Activated T-helper 9 cell treated with anti-CD3 and anti-CD28 coated beads, Interleukin-2, amount 50 U/mL, for 16 hours (primary cell): ENCODE results near the gene COL4A6.

ENCODE experiments used
- DNase-seq: peaks from one replicate; pipeline ENCODE4 v3.0.0-alpha.2; 2020; ENCODE audit warnings: low read depth

The COL4A6 gene

DNA sequence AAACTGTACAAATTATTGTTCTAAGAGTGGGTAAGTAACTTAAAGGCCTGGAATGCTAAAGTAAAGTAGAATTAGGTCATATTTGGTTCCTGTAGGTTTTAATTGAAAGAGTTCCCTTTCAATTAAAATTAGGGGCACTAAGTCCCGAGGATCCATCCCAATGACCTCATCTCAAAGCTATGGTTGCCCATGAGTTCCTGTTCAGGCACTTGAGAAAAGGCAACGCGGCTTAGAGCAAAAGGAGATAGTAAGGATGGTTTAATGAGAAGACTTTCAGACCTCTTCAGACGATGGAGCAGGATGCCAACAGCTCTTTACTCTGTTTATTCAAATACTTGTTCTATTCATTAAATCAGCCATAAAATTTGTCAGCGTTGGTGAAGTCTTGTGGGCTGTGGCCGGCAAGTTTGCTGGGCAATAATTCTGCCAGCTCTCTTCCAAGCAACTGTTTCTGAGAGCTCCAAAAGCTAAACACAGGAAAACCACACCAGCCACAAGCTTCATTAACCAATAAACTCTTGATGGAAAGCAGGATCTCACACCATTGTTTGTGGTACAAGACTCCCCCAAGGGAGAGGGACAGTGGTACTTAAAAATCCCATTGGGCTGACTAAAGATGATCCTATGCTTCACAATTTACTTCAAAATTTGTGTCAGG lies 167.4 kb downstream of the COL4A6 start:
- DNase-seq: no peak

DNA sequence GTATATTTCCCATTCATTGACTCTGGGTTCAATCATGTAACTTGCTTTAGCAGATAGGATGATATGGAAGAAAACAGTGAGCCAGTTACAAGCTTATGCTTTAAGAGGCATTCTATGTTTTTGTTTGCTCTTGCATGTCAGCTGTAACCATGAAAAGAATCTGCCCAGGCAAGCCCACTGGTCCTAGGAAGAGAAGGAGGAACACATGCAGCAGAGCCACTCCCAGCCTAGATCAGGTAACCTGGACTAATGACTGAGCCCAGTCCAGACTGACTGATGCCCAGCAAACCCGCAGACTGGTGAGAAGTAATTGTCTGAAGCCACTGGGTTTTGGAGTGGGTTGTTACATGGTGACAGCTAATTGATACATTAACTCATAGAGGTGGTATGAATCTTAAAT lies 167.9 kb downstream of the COL4A6 start:
- DNase-seq: no peak

DNA sequence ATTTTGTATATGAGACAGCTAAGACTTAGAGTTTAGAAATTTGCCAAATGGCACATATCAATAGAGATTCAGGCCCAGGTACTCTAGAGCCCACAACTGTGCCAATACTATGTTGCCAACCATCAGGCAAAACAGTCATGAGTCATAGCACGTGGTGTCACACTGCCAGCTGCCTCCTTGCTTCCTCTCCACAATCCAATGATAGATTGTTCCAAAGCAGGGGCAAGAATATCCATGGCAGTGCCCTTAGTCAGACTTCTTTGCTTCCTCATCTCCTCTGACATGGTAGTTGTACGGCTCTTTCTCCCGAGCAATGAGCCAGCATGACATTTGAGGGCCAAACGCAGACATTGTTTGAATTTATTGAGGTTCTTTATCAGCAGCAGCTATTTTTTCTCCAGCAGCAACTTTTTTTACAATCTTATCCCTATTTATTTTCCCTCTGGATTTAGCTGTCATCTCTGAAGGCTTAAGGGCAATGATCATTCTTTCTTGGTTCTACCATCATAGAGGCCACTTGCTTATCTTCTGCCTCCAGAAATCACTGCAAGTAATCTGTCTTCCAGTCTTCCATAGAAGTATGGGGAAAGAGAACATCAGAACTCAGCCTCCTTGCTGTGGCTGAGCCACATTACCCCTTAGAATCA lies 169.7 kb downstream of the COL4A6 start:
- DNase-seq: no peak

GRCh38 chrX:108267557-108267956 lies 170.7 kb downstream of the COL4A6 start:
- DNase-seq: no peak

- no peak for DNase-seq
Observed at GRCh38 chrX:108264376-108264775, 173.8 kb downstream of the COL4A6 start.

GRCh38 chrX:108261549-108262203 lies 176.5 kb downstream of the COL4A6 start:
- no peak for DNase-seq

DNA sequence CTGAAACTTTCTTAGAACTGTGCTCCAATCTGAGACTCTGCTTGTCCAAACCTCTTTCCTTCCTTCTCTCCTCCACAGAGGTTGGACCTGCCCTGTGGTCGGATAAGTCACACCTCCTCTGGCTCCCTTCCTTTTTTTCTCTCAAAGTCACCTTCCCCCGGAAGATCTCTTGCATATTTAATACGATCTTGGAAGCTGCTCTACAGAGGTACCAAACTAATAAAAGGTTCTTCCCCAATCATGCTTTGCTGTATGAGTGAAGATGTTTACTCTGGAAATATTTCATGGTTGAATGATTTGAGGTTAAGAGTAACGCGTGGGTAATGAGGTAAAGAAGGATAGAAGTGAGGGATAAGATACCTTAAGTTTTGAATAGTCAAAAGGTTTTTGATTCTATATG lies 180.7 kb downstream of the COL4A6 start:
- DNase-seq: no peak

- no peak for DNase-seq
Observed at GRCh38 chrX:108254636-108255035, 183.6 kb downstream of the COL4A6 start.

DNA sequence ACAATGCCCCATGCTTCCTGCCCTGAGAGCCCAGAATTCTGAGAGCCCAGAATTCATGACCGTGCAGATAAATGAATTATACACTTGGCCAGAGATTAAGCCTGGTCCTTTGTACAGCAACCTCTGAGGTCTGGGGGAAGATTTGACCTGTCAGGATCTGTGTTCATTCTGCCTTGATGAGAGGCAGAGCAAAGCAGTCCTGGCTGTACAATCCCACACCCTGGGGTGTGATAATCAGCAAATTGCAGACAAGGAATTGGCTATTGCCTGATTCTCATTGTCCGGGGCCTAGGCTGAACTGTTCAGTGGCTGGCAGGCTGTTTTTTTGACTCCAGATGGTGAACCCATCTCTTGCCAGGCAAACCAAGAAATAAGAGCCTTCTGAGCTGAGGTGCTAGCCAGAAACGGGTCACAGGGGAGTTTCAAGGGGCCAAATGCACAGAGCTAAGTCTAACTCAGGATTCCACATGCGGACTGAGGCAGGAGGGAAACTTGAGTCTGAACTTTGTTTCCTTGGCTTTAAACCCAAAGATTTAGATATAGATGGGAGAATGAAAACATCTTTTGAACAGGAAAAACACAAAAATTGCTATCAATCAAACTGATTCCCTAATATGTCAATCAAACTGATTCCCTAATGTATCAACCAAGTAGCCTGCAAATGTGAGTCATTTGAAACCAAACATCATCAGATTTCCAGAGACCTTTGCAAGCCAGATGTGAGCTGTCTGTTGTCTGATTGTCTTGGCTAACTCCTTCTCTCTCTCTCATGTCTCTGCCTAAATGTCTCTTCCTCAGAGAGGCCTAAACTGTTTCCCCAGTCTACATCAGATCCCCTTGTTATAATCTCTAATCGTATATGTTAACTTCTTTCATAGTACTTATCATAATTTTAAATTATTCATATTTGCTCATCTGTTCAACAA lies 187.3 kb downstream of the COL4A6 start:
- no peak for DNase-seq

DNA sequence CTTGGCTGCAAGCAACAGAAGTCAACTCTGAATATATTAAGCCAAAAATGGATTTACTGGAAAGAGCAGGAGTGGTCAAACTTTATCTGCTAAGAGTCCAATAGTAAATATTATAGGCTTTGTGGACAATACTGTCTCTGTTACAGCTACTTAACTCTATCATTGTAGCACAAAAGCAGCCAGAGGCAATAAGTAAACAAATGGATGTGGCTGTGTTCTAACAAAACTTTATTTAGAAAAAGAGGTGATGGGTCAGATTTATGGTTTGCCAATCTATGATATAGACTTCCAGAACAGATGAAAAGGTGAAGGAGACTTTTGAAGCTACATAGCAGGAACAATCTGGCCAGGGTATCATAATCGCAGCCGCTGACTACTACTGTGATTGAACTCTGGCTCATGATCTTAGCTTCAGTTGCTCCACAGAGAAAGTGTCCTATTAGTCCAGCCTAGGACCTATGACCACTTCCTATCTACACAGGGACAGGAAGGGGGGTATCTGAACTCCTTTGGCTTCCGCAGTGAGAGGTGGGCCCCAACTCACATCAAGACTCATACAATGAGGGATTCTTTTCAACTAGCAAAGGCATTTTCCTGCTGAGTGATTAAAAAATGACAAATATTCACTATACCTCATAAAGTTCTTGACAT lies 191.8 kb downstream of the COL4A6 start:
- no peak for DNase-seq

DNA sequence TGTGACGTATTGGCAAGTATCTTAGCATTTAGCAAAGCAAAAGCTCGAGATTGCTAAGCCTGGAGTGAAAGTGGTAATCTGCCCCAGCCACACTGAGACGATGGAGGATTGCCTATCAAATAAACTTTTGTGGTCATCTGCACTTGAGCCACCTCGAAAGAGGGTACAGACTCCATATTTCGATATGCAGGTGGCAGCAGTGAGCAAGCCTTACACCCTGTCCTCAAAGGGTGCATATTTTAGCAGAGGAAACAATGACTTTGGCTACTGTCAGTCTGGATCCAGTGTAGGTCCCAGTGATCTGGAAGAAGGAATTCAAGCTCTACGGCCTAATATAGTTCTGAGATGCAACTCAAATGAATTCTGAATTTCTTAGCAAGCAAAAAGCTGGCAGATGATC lies 192.8 kb downstream of the COL4A6 start:
- no peak for DNase-seq

GRCh38 chrX:108235986-108236385 lies 202.2 kb downstream of the COL4A6 start:
- no peak for DNase-seq

GRCh38 chrX:108230574-108230973 lies 207.6 kb downstream of the COL4A6 start:
- DNase-seq: no peak

DNA sequence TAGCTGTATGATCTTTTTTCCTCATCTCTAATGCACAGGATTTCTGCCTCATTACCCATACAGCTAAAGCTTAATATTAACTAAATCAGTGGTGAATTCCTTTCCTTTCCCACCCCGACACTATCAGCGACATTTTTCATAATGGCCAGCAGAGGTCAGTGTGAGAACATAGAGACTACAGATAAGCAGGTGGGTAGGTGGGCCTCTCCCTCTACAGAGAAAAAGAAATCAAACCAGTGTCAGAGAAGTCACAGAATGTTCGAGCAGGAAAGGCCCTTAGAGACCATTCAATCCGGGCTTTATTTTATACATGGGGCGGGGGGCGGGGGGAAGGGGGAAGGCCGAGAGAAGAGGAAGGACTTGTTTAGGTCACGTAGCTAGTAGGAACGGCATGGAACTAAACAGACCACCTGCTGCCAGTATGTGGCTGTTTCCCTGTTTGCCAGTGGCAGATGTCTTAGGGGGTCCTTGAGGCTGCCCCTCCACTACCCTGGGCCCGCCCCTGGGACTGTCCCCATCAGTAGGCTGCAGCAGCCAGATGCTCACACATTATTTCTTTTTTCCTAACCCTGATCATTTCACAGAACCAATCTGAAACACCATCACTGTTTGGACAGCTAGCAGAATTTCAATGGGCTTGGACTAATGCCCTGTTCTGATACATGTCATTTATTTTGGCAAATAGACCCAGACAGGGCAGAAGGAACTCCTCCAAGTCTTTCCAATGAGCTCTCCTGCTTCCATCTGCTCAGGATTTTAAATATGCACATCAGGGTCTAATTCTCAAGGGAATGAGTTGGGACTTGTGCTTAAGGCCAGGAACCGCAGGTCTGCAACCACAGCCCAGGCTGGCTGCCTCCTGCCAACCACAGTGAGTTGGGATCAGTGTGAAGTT lies 213.2 kb downstream of the COL4A6 start:
- no peak for DNase-seq

DNA sequence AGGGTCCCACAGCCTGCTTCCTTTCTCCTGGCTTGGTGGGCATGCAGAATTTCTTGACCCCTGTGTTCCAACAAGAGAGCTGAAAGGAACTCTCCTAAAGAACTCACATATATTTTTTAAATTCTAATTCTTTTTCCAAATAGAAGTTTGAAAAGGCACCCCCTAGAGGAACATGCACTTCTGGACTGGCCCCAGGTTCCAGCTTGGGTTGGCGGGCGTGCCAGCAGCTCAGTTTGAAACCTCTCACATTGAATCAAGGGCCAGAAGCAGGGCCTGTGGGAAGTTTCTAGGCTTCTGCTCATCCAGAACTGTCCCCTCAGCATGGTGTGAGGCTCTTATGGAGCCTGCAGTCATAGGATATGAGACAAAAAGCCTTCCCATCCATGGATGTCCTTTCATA lies 214.0 kb downstream of the COL4A6 start:
- DNase-seq: no peak

- no peak for DNase-seq
Observed at GRCh38 chrX:108223585-108223984, 214.6 kb downstream of the COL4A6 start.

DNA sequence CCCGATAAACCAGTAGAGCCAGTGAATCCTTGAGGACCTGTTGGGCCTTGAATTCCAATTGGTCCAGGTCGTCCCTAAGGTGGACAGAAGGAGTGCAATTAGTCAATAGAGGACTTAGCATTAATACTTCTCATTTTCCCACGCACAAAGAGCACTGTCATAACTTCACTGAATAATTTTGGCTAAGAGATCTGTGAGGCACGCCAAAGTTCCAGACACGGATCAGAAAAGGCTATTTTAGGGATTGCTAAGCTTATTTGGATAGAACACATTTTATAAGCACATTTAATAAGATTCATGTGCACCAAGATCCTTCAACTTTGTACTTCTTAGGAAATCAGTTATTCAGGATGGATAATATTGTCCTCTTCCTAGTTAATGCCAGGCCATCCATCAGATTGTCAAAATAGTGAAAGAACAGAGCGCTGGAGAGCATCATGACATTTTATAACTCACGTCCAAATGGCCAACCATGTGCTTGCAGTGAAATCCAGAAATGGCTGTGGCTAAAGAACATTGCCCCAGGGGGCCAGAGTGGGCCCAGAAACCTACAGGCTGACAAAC lies 216.8 kb downstream of the COL4A6 start:
- DNase-seq: no peak

DNA sequence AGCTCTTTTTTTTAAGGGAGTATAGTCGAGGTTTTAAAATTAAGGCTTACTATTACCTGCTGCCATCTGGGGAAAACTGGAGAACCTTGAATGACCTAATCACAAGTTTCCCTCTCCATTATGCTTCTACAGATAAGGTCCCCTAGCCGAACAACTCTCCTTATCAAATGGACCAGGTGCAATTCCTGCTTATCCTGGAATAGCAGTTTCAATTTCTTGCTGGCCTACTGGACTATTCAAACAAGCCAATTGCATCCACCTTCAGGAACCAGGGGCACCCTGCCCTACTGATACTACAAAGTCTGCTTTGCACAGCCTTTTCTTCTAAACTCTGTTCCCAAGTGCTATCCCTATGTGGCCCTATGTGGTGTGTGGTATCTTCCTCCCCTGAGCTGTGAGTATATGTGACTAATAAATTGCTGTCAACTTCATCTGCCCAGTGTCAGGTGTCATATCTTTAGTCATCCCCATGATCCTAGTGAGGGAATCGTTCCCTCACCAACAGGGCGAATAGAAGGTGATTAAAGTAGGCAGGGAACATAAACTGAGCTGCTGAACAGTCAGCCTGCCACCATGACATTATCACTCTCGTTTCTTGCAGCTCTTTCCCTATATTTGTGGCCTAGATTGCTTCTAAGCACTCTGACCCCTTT lies 218.1 kb downstream of the COL4A6 start:
- DNase-seq: no peak

GRCh38 chrX:108217876-108218275 lies 220.3 kb downstream of the COL4A6 start:
- DNase-seq: no peak
